Natural killer cell (primary cell): Measurements from ENCODE around the gene SYNDIG1. TPM values are rescaled to one million over a fixed set of nuclear protein-coding genes. Genes with fewer than 3 reads are reported as not detected.

Source experiments
- ATAC-seq, 3 donors: fragments of 150-1000 bp in 2 of 3; fragments of 200-7000 bp in 1 of 3; cut with Tn5 transposase; 1 replicate in 1 of 3; 2 replicates in 2 of 3; pipeline ENCODE4 v1.10.0; 2021; ENCODE audit warnings: mild to moderate bottlenecking in 2 of 3, moderate library complexity in 2 of 3
- DNase-seq, 2 donors: peaks; one replicate each; pipeline versions ENCODE4 v3.0.0 to v3.0.0-alpha.2; 2013 to 2021; ENCODE audit warnings: mixed read lengths in 1 of 2
- H3K27ac ChIP-seq: one replicate; pipeline ENCODE4 v1.5.1; 2013; ENCODE audit warnings: mild to moderate bottlenecking, low read length
- H3K27me3 ChIP-seq: one replicate; pipeline ENCODE4 v1.6.1; 2013; ENCODE audit warnings: low read length; ENCODE audit not compliant: control insufficient read depth, insufficient read depth
- H3K36me3 ChIP-seq: one replicate; pipeline ENCODE4 v1.6.1; 2013; ENCODE audit warnings: low read length; ENCODE audit not compliant: control insufficient read depth, insufficient read depth
- H3K4me1 ChIP-seq: one replicate; pipeline ENCODE4 v1.6.1; 2013; ENCODE audit warnings: low read length; ENCODE audit not compliant: control insufficient read depth, insufficient read depth
- H3K4me3 ChIP-seq: one replicate; pipeline ENCODE4 v1.5.1; 2013; ENCODE audit warnings: low read length
- H3K9me3 ChIP-seq: one replicate; pipeline ENCODE4 v1.6.1; 2013; ENCODE audit warnings: low read length; ENCODE audit not compliant: control insufficient read depth, insufficient read depth
- H3K27ac Mint-ChIP-seq, 2 donors: one replicate each; pipeline ENCODE4 v1.8.0; 2022; ENCODE audit warnings: mild to moderate bottlenecking in 2 of 2, mixed read lengths in 2 of 2, moderate library complexity in 1 of 2
- H3K27me3 Mint-ChIP-seq, 2 donors: one replicate each; pipeline ENCODE4 v1.8.0; 2022; ENCODE audit warnings: low read depth in 2 of 2, mixed read lengths in 2 of 2
- H3K36me3 Mint-ChIP-seq: one replicate; pipeline ENCODE4 v1.8.0; 2022; ENCODE audit warnings: mixed read lengths
- H3K4me1 Mint-ChIP-seq, 2 donors: one replicate each; pipeline ENCODE4 v1.8.0; 2022; ENCODE audit warnings: mixed read lengths in 2 of 2
- H3K4me3 Mint-ChIP-seq: one replicate; pipeline ENCODE4 v1.8.0; 2022; ENCODE audit warnings: mild to moderate bottlenecking, moderate library complexity, mixed read lengths
- H3K9me3 Mint-ChIP-seq, 2 donors: one replicate each; pipeline ENCODE4 v1.8.0; 2022; ENCODE audit warnings: mixed read lengths in 2 of 2
- CTCF ChIP-seq: fragments of 200-600 bp; IDR thresholded peaks from one replicate; pipeline ENCODE4 v1.8.0; 2022; ENCODE audit warnings: antibody characterized with exemption
- WGBS: methylation state at CpG from one replicate; pipeline ENCODE4 v1.1.7; 2013; ENCODE audit warnings: missing lambda C conversion rate; ENCODE audit not compliant: insufficient coverage; 5-methylcytosine and 5-hydroxymethylcytosine counted together
- intact Hi-C: fragments of 100-400 bp; cut with micrococcal nuclease; formaldehyde crosslinking; loops from one replicate; pipeline ENCODE4 v1.14.2; 2022
- total RNA-seq, 4 donors: library from RNA; stranded (reverse); fragments of 120-200 nt in 1 of 4; gene quantifications; one replicate each; pipeline versions ENCODE4 v1.2.3 to v1.2.4, GENCODE V29; 2013 to 2022

The SYNDIG1 gene
- total RNA-seq, 3 donors from 2014 or later (not counting 1 experiment from before 2014, with no cell fraction given): not detected

GRCh38 chr20:24491041-24491756, 21.8 kb downstream of the SYNDIG1 start:
- H3K27me3 Mint-ChIP-seq: no peaks in the 10 kb centered on the region
- WGBS: 90% methylated on average over 14 of the region's 14 CpGs
- no peaks in the 10 kb centered on the region for H3K27me3 ChIP-seq

GRCh38 chr20:24492031-24492607, 22.7 kb downstream of the SYNDIG1 start:
- H3K4me3 ChIP-seq: no peak overlapping the region
- no peaks in the 10 kb centered on the region for H3K4me1 ChIP-seq
- WGBS: 86% methylated on average over 15 of the region's 16 CpGs
- no peaks in the 10 kb centered on the region for H3K36me3 Mint-ChIP-seq
- no peak overlapping the region for H3K27ac ChIP-seq
- no peak overlapping the region for H3K4me3 Mint-ChIP-seq
- ATAC-seq: no peak
- H3K9me3 ChIP-seq: no peaks in the 10 kb centered on the region
- no peaks in the 10 kb centered on the region for H3K4me1 Mint-ChIP-seq
- no peak for DNase-seq
- no peaks in the 10 kb centered on the region for H3K27me3 Mint-ChIP-seq
- no peak overlapping the region for H3K27ac Mint-ChIP-seq
- no peaks in the 10 kb centered on the region for H3K27me3 ChIP-seq
- intact Hi-C loops: no loop called here
- no peaks in the 10 kb centered on the region for H3K36me3 ChIP-seq
- no peak for TF ChIP-seq CTCF
- H3K9me3 Mint-ChIP-seq: no peaks in the 10 kb centered on the region

More at GRCh38 chr20:24491041-24491756, 21.8 kb downstream of the SYNDIG1 start:
- intact Hi-C loops: no loop called here
- Histone ChIP-seq H3K9me3 (no peaks in the 10 kb centered on the region), H3K4me1 (no peaks in the 10 kb centered on the region), H3K4me3 (no peak overlapping the region), H3K36me3 (no peaks in the 10 kb centered on the region), H3K27ac (no peak overlapping the region)
- H3K27ac Mint-ChIP-seq: no peak overlapping the region
- no peak for TF ChIP-seq CTCF
- no peaks in the 10 kb centered on the region for H3K36me3 Mint-ChIP-seq
- ATAC-seq: no peak
- H3K9me3 Mint-ChIP-seq: no peaks in the 10 kb centered on the region
- DNase-seq: no peak
- no peaks in the 10 kb centered on the region for H3K4me1 Mint-ChIP-seq
- H3K4me3 Mint-ChIP-seq: no peak overlapping the region

DNA sequence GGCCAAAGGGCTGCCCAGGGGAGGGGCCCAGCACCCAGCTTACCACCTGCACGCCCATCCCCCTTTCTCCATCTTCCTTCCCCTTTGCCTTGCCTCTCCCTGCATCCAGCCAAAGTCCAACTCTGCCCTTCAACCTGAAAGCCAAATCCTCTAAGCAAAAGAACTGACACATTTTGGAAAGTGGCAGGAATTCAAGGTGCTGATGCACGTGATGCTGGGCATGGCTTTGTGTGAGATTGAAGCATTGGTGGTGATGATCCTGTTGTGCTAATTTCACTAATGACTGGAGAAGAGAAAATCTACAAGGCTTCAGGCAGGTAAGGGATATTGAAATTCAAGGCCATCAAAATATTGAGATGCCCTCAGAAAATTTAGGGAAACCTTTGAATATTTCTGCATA, 23.3 kb downstream of the SYNDIG1 start:
- intact Hi-C loops: no loop called here

More for the DNA sequence above, 23.3 kb downstream of the SYNDIG1 start:
- H3K9me3 ChIP-seq: no peaks in the 10 kb centered on the region
- no peak overlapping the region for H3K4me3 ChIP-seq
- no peak for TF ChIP-seq CTCF
- H3K27me3 Mint-ChIP-seq: no peaks in the 10 kb centered on the region
- H3K36me3 ChIP-seq: no peaks in the 10 kb centered on the region
- no peak for DNase-seq
- no peaks in the 10 kb centered on the region for H3K27me3 ChIP-seq
- no peaks in the 10 kb centered on the region for H3K36me3 Mint-ChIP-seq
- WGBS: 81% methylated on average over 2 of the region's 2 CpGs
- no peak for ATAC-seq
- no peaks in the 10 kb centered on the region for H3K4me1 Mint-ChIP-seq
- no peak overlapping the region for H3K27ac Mint-ChIP-seq
- H3K4me1 ChIP-seq: no peaks in the 10 kb centered on the region
- no peak overlapping the region for H3K27ac ChIP-seq
- no peak overlapping the region for H3K4me3 Mint-ChIP-seq
- no peaks in the 10 kb centered on the region for H3K9me3 Mint-ChIP-seq
